Measurements from ENCODE around the gene TBC1D32.

The TBC1D32 gene

DNA sequence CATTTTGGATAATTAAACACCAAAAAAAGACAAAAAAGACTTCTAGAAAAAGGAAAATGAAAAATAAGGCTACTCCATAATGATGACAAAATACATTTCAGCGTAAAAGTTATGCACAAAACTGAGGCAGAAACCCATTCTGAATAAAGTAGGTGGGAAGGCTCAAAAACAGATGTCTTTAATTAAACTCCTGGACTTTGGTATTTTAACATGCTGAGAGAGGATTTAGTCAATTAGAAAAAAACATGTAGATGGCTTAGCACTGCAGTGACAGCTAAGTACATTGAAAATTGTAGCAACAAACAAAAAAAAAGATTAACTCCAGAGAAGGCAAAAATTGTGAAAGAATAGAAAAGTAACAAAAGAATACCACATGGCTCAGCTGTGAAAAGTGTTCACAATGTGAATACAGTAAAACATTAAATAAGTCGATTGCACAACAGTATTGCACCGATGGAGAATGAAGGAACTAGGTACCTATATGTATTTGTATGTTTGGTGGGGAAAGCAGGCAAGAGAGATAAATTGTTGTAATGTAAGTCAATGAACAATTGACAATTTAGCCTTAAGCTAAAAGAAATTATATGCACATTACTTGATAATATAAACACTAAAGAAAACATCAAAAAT is 59.5 kb downstream of the TBC1D32 start (continued):
- TF ChIP-seq ZNF624 (tag by site-specific recombination; IDR thresholded peaks at IDR 0.05), result no peak
- no peak for TF ChIP-seq ZNF830 (tag by site-specific recombination; IDR thresholded peaks at IDR 0.05; ENCODE audit: low read depth)
- TF ChIP-seq ZNF184 (tag by site-specific recombination; IDR thresholded peaks at IDR 0.05), result no peak
- no peak for TF ChIP-seq ZNF76 (tag by site-specific recombination; IDR thresholded peaks at IDR 0.05; ENCODE audit: borderline replicate concordance, low read depth)
- TF ChIP-seq ZSCAN16 (tag by site-specific recombination; IDR thresholded peaks at IDR 0.05), result no peak
- TF ChIP-seq ZNF660 (tag by site-specific recombination; IDR thresholded peaks at IDR 0.05), result no peak
- no peak for TF ChIP-seq ZNF843 (tag by site-specific recombination; IDR thresholded peaks at IDR 0.05)
- TF ChIP-seq ZNF292 (tag by site-specific recombination; IDR thresholded peaks at IDR 0.05; ENCODE audit: borderline replicate concordance, low read depth), result no peak
- TF ChIP-seq, protein P1, sequence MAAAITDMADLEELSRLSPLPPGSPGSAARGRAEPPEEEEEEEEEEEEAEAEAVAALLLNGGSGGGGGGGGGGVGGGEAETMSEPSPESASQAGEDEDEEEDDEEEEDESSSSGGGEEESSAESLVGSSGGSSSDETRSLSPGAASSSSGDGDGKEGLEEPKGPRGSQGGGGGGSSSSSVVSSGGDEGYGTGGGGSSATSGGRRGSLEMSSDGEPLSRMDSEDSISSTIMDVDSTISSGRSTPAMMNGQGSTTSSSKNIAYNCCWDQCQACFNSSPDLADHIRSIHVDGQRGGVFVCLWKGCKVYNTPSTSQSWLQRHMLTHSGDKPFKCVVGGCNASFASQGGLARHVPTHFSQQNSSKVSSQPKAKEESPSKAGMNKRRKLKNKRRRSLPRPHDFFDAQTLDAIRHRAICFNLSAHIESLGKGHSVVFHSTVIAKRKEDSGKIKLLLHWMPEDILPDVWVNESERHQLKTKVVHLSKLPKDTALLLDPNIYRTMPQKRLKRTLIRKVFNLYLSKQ (tag by site-specific recombination; IDR thresholded peaks at IDR 0.05; ENCODE audit: borderline replicate concordance), result no peak

DNA sequence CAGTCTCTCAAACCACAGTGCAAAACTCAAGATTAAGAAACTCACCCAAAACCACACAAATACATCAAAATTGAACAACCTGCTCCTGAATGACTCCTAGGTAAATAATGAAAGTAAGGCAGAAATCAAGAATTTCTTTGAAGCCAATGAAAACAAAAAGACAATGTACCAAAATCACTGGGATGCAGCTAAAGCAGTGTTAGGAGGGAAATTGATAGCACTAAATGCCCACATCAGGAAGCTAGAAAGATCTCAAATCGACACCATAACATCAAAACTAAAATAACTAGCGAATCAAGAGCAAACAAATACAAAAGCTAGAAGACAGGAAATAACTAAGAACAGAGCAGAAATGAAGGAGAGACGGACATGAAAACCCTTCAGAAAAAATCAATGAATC is 70.5 kb downstream of the TBC1D32 start:
- CTCF ChIA-PET, result interaction anchor here (0.7 kb wide), 1 partner anchor 1820 kb away, joined by 4 read pairs; no protein-coding TSS in a partner anchor
- no peak for TF ChIP-seq ZNF701 (tag by site-specific recombination; IDR thresholded peaks at IDR 0.05)
- TF ChIP-seq GLI2 (tag by site-specific recombination; IDR thresholded peaks at IDR 0.05; ENCODE audit: borderline replicate concordance, low read depth), result no peak
- no peak for TF ChIP-seq ZNF544 (tag by site-specific recombination; IDR thresholded peaks at IDR 0.05)
- TF ChIP-seq ZNF555 (tag by site-specific recombination; conservative IDR thresholded peaks at IDR 0.05), result no peak
- TF ChIP-seq TRIM28 (IDR thresholded peaks at IDR 0.05; ENCODE audit: borderline replicate concordance, low read length), result no peak
- TF ChIP-seq ZNF354C (tag by site-specific recombination; IDR thresholded peaks at IDR 0.05; ENCODE audit: borderline replicate concordance, low read depth), result no peak
- TF ChIP-seq, protein P2, sequence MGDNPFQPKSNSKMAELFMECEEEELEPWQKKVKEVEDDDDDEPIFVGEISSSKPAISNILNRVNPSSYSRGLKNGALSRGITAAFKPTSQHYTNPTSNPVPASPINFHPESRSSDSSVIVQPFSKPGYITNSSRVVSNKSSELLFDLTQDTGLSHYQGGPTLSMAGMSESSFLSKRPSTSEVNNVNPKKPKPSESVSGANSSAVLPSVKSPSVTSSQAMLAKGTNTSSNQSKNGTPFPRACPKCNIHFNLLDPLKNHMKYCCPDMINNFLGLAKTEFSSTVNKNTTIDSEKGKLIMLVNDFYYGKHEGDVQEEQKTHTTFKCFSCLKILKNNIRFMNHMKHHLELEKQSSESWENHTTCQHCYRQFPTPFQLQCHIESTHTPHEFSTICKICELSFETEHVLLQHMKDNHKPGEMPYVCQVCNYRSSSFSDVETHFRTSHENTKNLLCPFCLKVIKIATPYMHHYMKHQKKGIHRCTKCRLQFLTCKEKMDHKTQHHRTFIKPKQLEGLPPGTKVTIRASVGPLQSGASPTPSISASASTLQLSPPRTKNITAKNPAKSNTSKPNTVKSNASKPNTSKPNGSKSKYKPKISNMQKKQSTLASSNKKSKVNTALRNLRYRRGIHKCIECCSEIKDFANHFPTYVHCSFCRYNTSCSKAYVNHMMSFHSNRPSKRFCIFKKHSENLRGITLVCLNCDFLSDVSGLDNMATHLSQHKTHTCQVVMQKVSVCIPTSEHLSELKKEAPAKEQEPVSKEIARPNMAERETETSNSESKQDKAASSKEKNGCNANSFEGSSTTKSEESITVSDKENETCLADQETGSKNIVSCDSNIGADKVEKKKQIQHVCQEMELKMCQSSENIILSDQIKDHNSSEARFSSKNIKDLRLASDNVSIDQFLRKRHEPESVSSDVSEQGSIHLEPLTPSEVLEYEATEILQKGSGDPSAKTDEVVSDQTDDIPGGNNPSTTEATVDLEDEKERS (tag by site-specific recombination; IDR thresholded peaks at IDR 0.05), result no peak
- no peak for TF ChIP-seq ZNF140 (tag by site-specific recombination; IDR thresholded peaks at IDR 0.05)
- no peak for TF ChIP-seq ZNF221 (tag by site-specific recombination; IDR thresholded peaks at IDR 0.05; ENCODE audit: borderline replicate concordance)
- no peak for TF ChIP-seq ZNF16 (tag by site-specific recombination; IDR thresholded peaks at IDR 0.05; ENCODE audit: low read depth)
- TF ChIP-seq, protein P3, sequence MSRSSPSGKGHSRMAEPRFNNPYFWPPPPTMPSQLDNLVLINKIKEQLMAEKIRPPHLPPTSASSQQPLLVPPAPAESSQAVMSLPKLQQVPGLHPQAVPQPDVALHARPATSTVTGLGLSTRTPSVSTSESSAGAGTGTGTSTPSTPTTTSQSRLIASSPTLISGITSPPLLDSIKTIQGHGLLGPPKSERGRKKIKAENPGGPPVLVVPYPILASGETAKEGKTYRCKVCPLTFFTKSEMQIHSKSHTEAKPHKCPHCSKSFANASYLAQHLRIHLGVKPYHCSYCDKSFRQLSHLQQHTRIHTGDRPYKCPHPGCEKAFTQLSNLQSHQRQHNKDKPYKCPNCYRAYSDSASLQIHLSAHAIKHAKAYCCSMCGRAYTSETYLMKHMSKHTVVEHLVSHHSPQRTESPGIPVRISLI (tag by site-specific recombination; IDR thresholded peaks at IDR 0.05), result no peak
- TF ChIP-seq ZNF114 (tag by site-specific recombination; IDR thresholded peaks at IDR 0.05), result no peak
- TF ChIP-seq ZSCAN16 (tag by site-specific recombination; IDR thresholded peaks at IDR 0.05), result no peak
- TF ChIP-seq MEIS1 (CRISPR knock-in tag; IDR thresholded peaks at IDR 0.05; ENCODE audit: borderline replicate concordance), result no peak
- TF ChIP-seq ZNF677 (tag by site-specific recombination; IDR thresholded peaks at IDR 0.05), result no peak
- no peak for TF ChIP-seq GLIS1 (tag by site-specific recombination; IDR thresholded peaks at IDR 0.05)
- TF ChIP-seq ZNF548 (tag by site-specific recombination; IDR thresholded peaks at IDR 0.05), result no peak
- no peak for TF ChIP-seq ZFHX2 (tag by site-specific recombination; conservative IDR thresholded peaks at IDR 0.05)
- TF ChIP-seq ZNF174 (tag by site-specific recombination; IDR thresholded peaks at IDR 0.05), result no peak

More for the DNA sequence above, 70.5 kb downstream of the TBC1D32 start:
- no peaks in the 10 kb centered on the region for H3K9me3 ChIP-seq (ENCODE audit: control insufficient read depth, insufficient read depth, low read depth, low read length)
- POLR2A ChIA-PET, result no interaction called here
- peaks cover 0 to 19% of the 10 kb centered on the region in 2 experiments; a peak in 1 of 3 replicates for H3K36me3 ChIP-seq (ENCODE audit: control insufficient read depth in 2 of 2, insufficient read depth in 1 of 2, low read length in 2 of 2)
- no peak overlapping the region for H3K4me3 ChIP-seq (ENCODE audit: low read depth, low read length)
- H3K27ac ChIP-seq (ENCODE audit: extremely low read depth, low read depth, low read length), result no peak overlapping the region
- no peaks in the 10 kb centered on the region for H3K4me1 ChIP-seq (ENCODE audit: control insufficient read depth, insufficient read depth, low read length)
